Upper lobe of right lung (tissue), 1 donor: ENCODE measurements around the gene GP5. TPM values are rescaled to one million over a fixed set of nuclear protein-coding genes. Genes with fewer than 3 reads are reported as not detected.

Source experiments
- ATAC-seq: fragments of 200-7000 bp; cut with Tn5 transposase; one replicate; pipeline ENCODE4 v1.9.1; 2020; ENCODE audit warnings: mild to moderate bottlenecking, moderate library complexity
- DNase-seq: peaks from one replicate; pipeline ENCODE4 v3.0.0-alpha.2; 2020
- H3K27ac ChIP-seq: fragments of 200-600 bp; one replicate; pipeline ENCODE4 v1.8.0; 2022
- H3K27me3 ChIP-seq: fragments of 200-600 bp; one replicate; pipeline ENCODE4 v1.8.0; 2022; ENCODE audit warnings: mild to moderate bottlenecking
- H3K36me3 ChIP-seq: fragments of 200-600 bp; one replicate; pipeline ENCODE4 v1.8.0; 2022
- H3K4me1 ChIP-seq: fragments of 200-600 bp; one replicate; pipeline ENCODE4 v1.8.0; 2022
- H3K4me3 ChIP-seq: fragments of 200-600 bp; one replicate; pipeline ENCODE4 v1.8.0; 2022; ENCODE audit warnings: mild to moderate bottlenecking
- H3K9me3 ChIP-seq: fragments of 200-600 bp; one replicate; pipeline ENCODE4 v1.8.0; 2022
- intact Hi-C: fragments of 100-400 bp; cut with DNase I; formaldehyde crosslinking; loops from one replicate; pipeline ENCODE4 v1.11.0; 2022
- total RNA-seq: library from RNA; stranded (reverse); fragmentation: NEBNext Ultra II Directional; extraction: Animal tissue kit (Norgen Biotek cat#: 25700); gene quantifications from one replicate; pipeline ENCODE4 v1.2.1, GENCODE V29; 2021
- TF ChIP-seq, protein P1 (sequence below): fragments of 200-600 bp; IDR thresholded peaks from one replicate; pipeline ENCODE4 v1.8.0; 2022; ENCODE audit warnings: antibody characterized with exemption
- donor health status: DM: no; HTN: yes; CAD: no; lungs with severe emphysema.

Gene GP5
- total RNA-seq, 1 donor from 2014 or later: 0.26 TPM

DNA sequence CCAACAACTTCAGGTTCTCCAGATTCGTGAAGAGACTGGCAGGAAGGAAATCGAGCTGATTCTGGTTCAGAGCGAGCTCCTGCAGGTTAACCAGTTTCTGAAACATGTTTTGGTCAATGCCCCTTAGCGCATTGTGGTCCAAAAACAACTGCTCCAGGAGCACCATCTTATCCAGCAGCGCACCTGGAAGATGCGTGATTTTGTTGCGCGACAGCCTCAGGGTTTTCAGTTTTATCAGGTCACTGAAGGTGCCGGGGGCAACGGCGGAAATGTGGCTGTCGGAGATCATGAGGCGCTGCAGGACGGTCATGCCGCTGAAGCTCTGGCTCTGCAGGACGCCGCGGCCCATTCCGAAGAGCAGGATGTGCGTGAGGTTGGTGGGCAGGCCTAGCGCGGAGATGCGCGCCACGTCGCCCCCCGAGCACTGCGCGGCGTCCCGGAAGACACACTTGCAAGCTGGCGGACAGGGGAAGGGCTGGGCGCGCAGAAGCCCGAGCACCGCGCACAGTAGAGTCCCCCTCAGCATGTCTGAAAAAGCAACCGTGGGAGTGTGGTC is 1.2 kb downstream of the GP5 start:
- intact Hi-C loops: loop anchor here (10.0 kb wide), 1 partner anchor 63 kb away; no protein-coding TSS in a partner anchor
- TF ChIP-seq, protein P1, sequence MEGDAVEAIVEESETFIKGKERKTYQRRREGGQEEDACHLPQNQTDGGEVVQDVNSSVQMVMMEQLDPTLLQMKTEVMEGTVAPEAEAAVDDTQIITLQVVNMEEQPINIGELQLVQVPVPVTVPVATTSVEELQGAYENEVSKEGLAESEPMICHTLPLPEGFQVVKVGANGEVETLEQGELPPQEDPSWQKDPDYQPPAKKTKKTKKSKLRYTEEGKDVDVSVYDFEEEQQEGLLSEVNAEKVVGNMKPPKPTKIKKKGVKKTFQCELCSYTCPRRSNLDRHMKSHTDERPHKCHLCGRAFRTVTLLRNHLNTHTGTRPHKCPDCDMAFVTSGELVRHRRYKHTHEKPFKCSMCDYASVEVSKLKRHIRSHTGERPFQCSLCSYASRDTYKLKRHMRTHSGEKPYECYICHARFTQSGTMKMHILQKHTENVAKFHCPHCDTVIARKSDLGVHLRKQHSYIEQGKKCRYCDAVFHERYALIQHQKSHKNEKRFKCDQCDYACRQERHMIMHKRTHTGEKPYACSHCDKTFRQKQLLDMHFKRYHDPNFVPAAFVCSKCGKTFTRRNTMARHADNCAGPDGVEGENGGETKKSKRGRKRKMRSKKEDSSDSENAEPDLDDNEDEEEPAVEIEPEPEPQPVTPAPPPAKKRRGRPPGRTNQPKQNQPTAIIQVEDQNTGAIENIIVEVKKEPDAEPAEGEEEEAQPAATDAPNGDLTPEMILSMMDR: no peak
- H3K9me3 ChIP-seq: no peaks in the 10 kb centered on the region
- ATAC-seq: peak; percentile 38
- H3K36me3 ChIP-seq: no peaks in the 10 kb centered on the region
- H3K27me3 ChIP-seq: peaks cover 44% of the 10 kb centered on the region
- peak; percentile 61 for DNase-seq
- no peak overlapping the region for H3K27ac ChIP-seq
- H3K4me3 ChIP-seq: peak overlapping the region; percentile 31
- peaks cover 16% of the 10 kb centered on the region for H3K4me1 ChIP-seq

DNA sequence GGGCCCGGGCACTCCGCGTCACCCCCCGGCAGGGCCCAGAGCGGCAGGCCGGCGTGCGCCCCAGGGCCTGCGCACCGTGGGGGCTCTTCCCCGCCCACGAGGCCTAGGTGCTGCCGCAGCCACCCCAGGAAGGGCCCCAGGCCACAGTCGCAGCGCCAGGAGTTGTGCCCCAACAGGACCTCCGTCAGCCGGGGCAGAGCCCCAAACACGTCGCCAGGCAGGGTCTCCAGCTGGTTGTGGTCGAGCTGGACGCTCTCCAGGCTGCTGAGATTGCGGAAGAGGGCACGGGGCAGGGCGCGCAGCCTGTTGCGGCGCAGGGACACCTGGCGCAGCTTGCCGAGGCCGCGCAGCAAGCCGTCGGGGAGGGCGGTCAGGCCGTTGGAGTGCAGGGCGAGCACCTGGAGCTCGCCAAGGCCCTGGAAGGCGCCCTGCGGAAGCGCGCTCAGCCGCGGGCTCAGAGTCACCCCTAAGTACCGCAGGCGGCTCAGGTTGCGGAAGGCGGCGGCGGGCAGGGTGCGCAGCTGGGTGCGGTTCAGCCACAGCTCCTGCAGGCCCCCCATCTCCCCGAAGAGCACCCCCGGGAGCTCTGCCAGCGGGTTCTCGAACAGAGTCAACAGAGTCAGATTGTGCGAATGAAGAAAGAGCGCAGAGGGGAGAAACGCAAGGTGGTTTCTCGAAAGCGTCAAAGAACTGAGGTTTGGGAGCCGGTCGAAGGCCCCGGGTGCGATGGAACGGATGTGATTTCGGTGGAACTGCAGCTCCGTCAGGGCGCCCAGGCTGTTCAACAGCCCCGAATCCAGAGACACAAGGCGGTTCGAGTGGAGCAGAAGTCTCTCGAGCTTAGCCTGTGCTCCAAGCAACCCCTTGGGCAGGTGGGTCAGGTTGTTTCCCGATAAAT is 2.0 kb downstream of the GP5 start:
- DNase-seq (peak; percentile 67), ATAC-seq (peak; percentile 59)
- peaks cover 44% of the 10 kb centered on the region for H3K27me3 ChIP-seq
- peak overlapping the region; percentile 31 for H3K4me3 ChIP-seq
- TF ChIP-seq, protein P1: no peak
- intact Hi-C loops: loop anchor here (10.0 kb wide), 1 partner anchor 62 kb away; no protein-coding TSS in a partner anchor
- no peaks in the 10 kb centered on the region for H3K9me3 ChIP-seq
- peaks cover 16% of the 10 kb centered on the region for H3K4me1 ChIP-seq
- no peak overlapping the region for H3K27ac ChIP-seq
- H3K36me3 ChIP-seq: no peaks in the 10 kb centered on the region

DNA sequence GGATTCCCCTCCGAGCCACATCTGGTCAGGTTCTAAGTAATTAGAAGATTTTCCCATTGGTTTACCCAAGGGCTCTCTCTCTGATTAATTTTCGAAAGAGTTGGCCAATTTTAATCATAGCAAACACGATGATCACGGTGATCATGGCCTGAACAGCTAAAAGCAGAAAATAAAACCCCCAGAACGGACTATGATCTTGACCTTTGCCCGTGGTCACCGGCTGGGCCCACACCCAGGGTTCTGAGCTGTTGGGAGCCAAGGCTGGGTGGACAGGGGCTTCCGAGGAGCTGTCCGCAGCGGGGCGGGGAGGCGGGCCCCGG is 2.6 kb downstream of the GP5 start:
- DNase-seq: peak; percentile 59
- no peak overlapping the region for H3K27ac ChIP-seq
- H3K4me1 ChIP-seq: peaks cover 16% of the 10 kb centered on the region
- H3K9me3 ChIP-seq: no peaks in the 10 kb centered on the region
- ATAC-seq: no peak
- peak overlapping the region; percentile 31 for H3K4me3 ChIP-seq
- TF ChIP-seq, protein P1: no peak
- intact Hi-C loops: loop anchor here (10.0 kb wide), 1 partner anchor 62 kb away; no protein-coding TSS in a partner anchor
- H3K27me3 ChIP-seq: peaks cover 44% of the 10 kb centered on the region
- no peaks in the 10 kb centered on the region for H3K36me3 ChIP-seq

DNA sequence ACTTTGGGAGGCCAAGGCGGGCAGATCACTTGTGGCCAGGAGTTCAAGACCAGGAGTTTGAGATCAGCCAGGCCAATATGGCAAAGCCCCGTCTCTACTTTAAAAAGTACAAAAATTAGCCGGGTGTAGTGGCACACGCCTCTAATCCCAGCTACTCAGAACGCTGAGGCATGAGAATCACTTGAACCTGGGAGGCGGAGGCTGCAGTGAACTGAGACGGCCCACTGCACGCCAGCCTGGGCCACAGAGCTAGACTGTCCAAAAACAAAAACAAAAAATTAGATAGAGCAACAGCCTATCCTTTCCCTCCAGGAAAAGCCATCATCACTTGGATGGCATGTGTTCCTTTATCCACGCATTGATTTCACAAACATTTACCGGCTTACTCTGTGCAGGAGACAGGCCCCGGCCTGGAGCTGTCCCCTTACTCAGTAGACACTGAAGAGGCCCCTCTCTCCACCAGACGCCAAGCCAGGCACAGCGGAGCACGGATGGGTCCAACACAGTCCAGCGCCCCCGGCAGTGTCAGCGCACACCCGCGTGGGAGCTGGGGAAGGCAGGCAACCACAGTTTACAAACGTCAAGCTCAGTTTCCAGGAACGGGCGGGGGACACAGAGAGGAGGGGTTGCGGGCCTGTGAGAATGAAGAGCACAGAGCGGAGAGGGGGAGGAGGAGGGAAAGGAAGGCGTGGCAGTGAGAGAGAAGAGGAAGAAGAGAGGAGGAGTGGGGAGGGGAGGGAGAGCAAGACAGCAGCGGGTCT is 3.1 kb downstream of the GP5 start:
- H3K9me3 ChIP-seq: peaks cover 3% of the 10 kb centered on the region
- DNase-seq: peak; percentile 65
- no peak overlapping the region for H3K27ac ChIP-seq

DNA sequence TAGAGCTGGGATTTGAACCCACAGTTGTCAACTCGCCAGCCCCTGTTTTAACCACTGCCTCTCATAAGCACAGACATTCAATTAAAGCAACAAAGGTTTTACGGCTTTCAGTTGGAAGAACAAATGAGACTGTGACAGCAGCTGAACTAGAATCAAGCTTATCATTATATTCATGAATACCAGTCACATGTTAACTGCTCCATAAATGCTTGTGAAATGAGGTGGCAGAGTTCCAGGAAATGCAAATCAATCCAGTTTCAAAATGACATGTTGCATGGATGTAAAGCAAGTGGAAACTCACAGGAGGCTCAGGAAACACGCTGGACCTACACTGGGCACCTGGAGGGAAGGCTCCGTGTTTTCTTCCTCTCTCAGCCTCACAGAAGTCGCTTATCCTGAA is 3.9 kb downstream of the GP5 start:
- Histone ChIP-seq H3K27me3 (peaks cover 44% of the 10 kb centered on the region), H3K27ac (no peak overlapping the region), H3K4me1 (peaks cover 16% of the 10 kb centered on the region), H3K4me3 (no peak overlapping the region), H3K9me3 (peaks cover 8% of the 10 kb centered on the region), H3K36me3 (no peaks in the 10 kb centered on the region)
- TF ChIP-seq, protein P1: no peak
- ATAC-seq (no peak), DNase-seq (no peak)
- intact Hi-C loops: loop anchor here (10.0 kb wide), 1 partner anchor 60 kb away; no protein-coding TSS in a partner anchor

More for the DNA sequence above, 3.1 kb downstream of the GP5 start:
- TF ChIP-seq, protein P1: no peak
- intact Hi-C loops: loop anchor here (10.0 kb wide), 1 partner anchor 61 kb away; no protein-coding TSS in a partner anchor
- peaks cover 44% of the 10 kb centered on the region for H3K27me3 ChIP-seq
- no peaks in the 10 kb centered on the region for H3K36me3 ChIP-seq
- peak overlapping the region; percentile 31 for H3K4me3 ChIP-seq
- ATAC-seq: peak; percentile 66
- peaks cover 16% of the 10 kb centered on the region for H3K4me1 ChIP-seq
